ENCODE results near the gene PTPN20. TPM values are rescaled to one million over a fixed set of nuclear protein-coding genes. Genes with fewer than 3 reads are reported as not detected.

Gene PTPN20
- total RNA-seq, 1 donor from 2014 or later, result 0.13 TPM

DNA sequence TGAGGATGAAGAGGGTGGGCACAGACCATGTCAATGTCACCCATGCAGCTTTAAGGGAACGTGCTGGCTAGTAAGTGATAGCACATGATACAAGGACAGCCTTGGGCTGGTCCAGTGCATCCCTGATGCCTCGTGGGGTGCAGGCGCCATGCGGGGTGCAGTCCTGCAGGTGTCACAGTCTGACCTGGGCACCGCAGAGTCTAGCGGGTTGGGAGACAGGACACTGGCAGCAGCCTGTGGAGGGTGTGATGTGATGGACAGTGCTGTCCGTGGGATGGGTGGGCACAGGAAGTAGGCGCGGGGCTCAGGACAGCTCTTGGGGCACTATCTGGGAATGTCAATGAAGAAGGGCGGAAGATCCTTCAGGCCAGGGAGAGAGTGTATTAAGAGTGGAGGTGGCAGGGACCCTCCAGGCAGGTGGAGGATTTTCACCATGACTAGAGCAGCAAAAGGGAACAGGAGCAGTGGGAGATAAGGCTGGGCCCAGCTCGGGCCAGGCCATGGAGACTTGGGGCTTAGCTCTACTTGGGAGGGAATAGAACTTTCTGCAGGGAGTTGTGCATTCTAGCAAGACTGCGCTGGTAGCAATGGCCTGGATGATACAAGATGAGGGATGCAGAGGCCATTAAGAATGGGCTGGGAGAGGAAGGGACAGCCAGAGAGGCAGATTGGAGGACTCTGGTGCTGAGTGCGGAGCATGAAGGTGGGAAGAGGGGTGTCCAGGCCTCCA is 122.5 kb downstream of the PTPN20 start:
- no peak for DNase-seq (ENCODE audit: low read depth in 2 of 2)

DNA sequence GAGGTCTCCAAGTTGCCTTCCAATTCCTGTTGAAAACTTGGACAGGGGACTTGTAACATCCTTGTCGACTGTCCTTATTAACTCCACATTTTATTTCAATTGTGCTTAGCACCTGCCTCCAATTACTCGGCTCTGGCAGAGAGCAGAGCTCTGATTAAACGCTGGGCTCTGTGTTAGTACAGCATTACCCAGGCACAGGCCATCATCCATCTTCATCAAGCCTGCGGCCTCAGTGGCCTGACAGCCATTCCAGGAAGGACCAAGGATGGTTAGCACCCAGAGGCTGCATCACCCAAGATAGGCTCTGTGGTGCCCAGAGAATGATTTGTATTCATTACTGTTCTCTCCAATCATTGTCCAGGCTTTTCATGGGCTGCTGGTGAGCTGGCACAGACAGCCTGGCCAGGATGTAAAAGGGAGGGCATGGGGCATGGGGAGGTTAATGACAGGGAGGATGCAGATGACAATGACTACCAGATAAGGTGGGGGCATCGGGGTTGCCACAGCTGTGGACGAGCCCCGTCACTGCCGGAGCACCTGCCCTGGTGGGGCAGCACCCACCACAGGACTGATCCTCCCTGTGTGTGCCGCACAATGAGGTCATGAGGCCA is 123.3 kb downstream of the PTPN20 start:
- no peak for DNase-seq (ENCODE audit: low read depth in 2 of 2)

DNA sequence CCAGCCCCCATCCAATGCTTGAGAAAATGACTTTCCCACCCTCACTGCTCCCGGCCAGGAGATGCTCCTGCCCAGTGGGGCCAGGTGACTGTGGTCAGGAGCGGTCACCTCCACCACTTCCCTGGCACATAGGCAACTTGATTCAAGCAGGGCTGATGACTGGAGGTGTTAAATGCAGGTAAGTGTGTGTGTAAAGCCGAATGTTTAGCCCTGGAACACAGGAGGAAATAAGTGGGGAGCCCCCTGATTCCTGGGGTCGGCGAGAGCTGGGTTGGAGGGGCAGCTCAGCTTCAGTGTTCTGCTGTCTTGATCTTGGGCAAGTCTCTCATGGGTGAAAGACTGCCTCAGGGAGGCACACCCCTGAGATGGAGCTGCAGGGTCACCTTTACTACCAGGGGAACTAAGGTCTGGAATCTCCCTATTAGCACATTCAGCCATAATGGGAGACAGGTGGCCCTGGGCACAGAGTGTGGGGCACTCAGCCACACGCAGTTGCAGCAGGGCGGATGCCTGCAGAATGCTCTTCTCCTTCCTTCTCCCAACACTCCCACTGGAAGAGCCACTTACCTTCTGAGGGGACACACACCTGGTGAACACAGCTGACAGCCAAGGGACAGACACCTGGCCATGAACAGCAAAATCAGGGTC is 124.1 kb downstream of the PTPN20 start:
- DNase-seq (ENCODE audit: low read depth in 2 of 2), result no peak

DNA sequence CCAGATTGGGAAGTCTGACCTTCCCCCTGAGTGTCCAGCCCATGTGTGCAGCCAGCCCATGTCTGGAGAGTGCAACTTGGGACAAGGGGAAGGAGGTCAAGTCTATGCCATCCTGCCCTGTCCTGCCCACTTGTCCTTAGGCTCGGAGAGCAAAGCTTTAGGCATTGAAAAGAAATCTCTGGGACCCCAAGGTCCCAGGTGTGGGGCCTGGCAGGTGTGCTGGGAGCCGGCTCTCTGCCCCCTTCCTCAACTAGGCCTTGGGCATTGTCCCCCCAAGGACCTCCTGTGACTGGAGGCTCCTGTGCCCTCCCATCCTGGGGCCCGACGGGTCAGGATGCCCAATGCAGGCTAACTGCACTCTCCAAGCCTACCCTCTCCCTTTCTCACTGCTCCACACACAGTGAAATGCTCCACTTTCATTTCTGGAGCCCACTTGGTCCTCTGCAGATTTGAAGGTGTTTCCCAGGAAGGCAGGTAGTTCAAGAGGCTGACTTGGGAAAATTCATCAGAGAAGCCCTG is 124.7 kb downstream of the PTPN20 start:
- no peak for DNase-seq (ENCODE audit: low read depth in 2 of 2)

DNA sequence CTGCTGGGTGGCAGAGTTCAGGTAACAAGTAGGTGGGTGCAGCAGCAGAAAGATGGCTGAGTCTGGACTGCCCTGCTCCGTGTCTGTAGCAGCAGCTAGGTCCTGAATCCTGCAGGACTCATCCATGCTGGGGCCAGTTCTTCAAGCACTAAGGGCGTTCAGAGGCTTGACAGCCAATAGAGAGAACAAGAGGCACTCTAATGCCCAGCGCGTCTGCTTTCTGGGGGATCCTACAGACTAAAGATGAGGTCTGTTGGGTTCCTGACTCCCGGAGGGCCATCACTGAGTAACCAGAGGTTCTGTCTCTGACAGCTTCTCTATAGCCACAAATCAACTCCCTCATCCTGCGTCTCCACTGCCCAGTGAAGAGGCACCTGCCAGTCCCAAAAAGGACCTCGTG is 125.5 kb downstream of the PTPN20 start:
- DNase-seq (ENCODE audit: low read depth in 2 of 2), result no peak

DNA sequence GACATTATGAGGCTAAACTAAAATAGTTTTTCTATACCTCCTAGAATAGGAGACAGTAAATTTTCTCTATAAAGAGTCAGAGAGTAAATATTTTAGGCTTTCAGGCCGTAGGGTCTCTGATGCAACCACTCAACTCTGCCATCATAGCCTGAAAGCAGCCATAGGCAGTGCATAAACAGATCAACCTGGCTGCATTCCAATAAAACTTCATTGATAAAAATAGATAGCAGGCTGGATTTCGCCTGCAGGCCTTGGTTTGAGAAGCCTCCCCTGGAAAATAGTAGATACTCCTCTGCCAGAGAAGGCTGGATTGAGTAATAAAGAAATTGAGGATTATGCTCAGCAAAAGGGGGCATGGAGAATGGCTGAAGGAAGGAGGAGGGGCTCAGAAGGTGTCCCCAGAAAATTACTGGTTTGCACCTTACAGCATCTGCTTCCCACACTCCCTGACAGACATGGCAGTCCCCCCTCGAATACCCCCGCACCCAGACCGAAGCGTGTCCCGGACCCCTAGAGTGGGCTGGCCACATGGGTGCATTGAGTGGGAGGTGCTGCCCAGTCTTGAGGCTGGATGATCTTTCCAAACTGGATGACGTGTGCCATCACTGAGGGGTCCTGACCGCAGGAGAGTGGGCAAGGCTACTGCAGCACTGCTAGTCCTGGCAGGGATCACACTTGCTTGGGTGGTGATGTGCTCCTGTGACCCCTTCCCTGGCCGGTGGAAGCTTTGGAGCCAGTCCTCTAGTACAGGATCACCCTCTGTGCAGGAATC is 126.6 kb downstream of the PTPN20 start:
- DNase-seq (ENCODE audit: low read depth in 2 of 2), result no peak

DNA sequence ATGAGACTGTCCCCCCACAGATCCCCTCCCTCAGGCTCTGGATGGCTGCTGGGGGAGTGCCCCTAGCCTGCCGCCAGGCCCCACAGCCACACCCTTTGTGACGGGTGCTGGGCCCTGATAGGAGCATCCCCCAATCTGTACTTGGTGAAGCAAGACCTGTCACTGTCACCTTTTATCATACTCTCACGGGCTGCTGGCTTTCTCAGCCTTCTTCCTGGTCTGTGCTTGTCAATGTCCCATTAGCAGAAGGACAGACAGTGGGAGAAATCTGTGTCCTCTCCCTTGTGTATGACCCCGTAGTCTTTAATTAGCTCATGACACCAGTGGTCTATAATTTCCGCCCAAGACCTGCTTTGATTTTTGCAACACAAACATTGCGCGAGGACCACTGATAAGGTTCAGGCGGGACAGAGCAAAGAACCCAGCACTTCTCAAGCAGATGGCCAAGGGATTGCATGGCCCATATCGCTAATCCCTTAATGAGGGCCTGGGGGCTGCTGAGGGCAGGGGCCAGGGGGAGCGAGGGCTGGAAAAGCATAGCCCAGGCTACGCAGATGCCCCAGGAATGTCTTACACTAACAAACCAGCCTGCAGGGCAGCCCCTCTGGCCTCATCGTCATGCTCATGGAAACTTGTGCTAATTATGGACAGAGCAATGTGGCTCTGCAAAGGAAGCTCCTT is 127.8 kb downstream of the PTPN20 start:
- no peak for DNase-seq (ENCODE audit: low read depth in 2 of 2)

DNA sequence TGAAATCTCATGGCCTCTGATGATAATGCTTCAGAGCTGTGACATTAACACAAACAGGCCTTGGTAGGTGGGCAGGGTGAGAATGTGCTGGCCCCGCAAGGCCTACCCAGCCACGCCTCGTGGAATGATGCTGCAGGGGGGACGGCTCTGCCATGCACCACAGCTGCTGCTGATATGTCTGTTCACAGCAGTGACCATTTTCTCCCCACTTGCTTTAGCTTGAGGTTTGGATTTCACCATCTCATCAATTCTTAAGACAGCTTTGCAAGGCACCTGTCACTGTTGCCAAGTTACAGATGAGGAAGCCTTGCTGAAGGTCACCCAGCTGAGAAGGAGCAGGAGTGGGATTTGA is 128.3 kb downstream of the PTPN20 start:
- DNase-seq (ENCODE audit: low read depth in 2 of 2), result no peak

DNA sequence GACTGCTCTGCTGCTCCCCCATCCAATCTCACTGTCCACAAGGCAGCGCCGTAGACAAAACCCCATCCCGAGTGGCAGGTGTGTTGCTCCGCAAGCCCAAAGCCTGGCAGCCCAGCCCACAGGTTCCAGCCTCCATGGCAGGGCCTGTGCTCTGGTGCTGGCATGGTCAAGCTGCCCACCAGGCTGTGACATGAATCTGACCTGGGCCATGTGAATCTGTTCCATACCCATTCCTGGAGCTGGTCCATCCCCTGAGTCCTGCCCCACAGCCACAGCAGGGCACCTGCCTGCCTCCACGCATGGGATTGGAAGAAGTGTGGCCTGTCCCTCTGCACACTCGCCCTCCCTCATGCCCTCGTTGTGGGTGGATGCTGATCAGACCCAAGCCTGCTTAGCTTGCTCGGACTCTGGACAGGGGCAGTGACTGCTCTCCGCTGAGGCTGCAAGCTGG is 128.8 kb downstream of the PTPN20 start:
- DNase-seq (ENCODE audit: low read depth in 2 of 2), result no peak

DNA sequence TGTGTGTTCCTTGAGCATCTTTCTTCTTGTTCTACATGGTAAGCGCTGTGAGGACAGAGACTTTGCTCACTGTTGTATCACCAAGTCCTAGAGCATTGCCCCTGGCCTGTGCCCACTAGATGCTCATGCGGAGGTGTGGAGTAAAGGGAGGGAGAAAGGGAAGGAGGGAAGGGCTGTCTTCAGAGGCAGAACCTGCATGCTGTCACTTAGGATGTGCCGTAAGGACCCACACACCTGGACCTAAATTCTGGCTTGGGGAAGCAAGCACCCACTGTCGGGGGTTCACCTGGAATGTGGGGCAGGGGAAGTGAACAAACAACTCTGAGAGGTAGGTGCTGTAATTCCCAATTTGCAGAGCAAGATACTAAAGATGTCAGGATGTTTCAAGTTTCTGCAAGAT is 129.5 kb downstream of the PTPN20 start:
- DNase-seq (ENCODE audit: low read depth in 2 of 2), result no peak

DNA sequence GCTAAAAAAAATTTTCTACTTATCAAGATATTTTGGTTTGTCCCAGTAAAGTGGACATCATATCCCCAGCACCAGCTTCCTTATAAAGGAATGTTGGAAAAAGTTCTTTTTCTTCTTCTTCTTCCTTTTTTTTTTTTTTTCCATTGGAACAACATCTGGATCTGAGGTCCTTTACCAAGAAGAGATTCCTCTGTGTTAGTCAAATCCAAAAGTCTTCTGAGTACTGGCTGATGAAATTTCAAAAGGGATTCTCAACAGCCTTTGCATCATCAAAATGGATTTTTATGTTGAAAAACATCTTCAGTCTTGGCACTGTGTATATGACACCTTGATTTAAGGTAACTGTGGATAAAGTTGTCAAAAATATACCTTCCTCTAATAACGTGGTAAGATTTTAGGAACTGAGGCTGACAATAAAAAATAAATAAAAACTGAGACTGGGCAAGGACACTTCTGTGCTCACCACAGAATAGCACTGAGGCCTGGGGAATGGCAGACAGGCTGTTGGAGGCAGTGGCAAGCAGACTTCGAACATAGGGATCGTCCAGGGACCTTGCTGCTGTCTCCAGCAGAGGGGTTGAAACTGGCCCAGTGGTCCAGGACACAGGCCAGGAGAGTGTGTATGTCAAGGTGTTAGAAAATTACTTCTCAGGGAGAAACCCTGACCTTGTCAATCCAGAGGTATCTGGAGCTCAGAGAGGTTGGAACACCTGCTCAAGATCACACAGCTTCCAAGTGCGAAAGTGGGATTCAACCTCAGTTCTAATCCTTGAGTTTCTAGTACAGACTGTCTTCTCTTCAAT is 130.4 kb downstream of the PTPN20 start:
- DNase-seq (ENCODE audit: low read depth in 2 of 2), result no peak

DNA sequence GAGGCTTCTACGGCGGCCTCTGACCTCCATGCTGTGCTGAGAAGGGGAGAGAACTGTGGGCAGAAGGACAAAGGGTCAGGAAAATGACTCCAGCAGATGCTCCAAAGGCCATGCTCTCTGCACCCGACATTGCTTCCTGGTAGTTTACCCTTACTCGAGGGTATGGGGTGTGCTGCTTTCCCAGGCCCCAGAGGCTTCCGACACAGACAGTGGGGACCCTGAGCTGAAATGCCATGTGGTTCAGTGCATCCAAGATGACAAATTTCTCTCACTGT is 130.9 kb downstream of the PTPN20 start:
- DNase-seq (ENCODE audit: low read depth in 2 of 2), result no peak

DNA sequence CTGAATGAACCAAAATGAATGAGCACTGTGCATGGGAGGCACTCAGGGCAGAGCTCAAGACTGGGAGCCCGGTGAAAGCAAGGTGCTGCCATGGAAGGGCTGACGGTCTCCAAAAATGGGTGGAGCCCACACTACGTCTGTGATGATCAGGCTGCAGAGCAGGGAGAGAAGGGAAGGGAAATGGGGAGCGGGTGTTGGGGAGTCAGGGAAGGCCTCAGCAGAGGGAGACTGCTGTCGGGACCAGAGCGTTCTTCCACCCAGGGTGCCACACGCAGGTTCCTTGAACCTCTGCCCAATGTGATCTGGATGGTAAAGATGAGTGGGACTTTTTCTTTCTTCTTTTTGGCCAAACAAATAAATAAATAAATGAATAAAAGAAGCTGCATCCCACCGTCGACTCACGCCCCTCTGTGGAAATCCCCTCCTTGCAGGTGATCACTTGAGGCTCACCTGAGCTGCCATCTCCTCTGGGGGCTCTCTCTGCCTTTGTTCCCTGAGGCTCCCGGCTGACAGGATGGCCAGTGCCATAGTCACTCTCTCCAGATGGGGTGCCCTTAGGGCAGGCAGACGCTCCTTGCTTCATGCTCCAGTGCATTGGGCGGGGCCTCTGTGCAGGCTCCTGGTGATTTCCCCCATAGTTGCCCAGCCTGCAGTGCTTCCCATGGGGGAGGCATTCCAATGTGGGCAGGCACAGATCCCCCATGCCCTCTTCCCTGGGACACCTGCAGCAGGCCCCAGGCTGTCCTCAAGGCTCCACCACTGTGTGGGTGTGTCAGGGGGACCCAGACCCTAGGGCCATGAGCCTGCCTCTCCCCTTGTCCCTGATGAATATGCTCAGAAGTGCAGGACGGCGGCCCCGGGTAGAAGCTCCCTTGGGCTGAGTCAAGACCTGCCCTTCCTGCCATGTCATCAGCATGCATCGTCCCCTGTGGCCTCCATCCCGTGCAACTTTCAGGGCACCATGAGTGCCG is 131.8 kb downstream of the PTPN20 start:
- DNase-seq (ENCODE audit: low read depth in 2 of 2), result no peak

DNA sequence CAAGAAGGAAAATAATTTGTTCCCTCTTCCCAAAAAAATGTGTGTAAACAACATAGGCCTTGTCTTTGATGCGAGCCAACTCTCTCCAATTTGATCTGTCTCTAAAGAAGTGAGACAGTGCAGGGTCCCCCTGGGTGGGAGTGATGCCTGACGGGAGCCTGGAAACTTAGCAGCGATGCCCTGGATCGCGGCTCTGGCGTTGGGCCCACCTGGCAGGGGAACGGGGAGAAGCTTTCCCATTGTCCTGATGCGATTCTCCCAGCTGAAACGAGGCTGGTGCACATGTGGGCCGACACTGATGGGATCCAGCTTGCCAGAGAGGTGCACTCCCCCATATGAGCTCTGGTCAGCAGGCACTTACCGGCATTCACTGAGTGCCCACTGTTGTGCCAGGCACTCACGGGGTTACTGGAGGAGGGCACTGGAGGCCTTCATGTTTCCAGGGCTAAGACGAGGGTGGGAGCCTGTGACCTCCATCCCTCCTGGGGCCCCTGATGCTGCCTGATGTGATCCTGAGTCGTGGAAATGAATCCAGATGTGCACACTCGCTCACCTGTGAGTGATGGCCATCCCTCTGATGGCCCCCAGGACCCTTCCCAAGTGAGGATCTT is 132.8 kb downstream of the PTPN20 start:
- DNase-seq (ENCODE audit: low read depth in 2 of 2), result no peak

DNA sequence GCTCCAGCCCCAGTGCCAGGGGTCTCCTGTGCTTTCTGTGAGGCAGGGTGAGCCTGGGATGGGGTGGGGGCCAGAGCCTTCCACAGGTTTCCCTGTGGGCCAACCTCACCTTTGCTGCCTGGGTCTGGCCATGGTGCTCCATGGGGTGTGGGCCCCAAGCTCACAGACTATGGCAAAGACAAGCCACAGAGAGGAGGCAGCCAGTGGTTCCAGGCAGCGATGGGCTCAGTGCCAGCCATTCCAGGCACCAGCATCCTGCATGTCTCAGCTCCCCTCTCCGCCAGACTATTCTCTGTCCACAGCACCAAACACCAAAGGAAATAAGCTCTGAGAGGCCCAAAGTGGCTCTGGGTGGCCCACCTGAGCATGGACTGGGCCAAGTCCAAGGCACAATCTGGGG is 133.5 kb downstream of the PTPN20 start:
- no peak for DNase-seq (ENCODE audit: low read depth in 2 of 2)

DNA sequence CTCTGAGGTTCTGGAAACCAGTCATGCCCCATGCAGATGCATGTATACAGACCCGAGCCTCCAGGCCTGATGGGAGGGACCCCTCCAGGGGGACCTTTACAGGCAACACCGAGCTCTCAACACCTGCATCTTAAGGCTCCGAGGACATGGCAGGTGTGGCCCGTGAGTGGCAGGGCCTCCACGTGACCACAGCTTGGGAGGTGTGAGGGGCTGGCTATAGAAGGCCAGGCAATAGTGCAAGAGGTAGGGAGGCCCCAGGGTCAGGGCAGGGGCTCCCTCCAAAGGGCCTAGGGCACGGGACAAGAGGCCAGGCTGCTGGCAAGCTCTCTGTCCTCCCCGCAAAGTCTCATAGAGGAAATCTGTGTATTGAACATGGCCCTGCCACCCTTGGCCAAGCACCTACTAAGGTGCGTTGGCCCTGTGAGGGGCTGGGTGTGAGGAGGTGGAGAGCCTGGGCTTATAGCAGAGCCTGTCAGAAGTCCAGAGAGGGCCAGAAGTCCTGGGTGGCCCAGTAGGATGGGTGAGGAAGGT is 134.2 kb downstream of the PTPN20 start:
- DNase-seq (ENCODE audit: low read depth in 2 of 2), result no peak

DNA sequence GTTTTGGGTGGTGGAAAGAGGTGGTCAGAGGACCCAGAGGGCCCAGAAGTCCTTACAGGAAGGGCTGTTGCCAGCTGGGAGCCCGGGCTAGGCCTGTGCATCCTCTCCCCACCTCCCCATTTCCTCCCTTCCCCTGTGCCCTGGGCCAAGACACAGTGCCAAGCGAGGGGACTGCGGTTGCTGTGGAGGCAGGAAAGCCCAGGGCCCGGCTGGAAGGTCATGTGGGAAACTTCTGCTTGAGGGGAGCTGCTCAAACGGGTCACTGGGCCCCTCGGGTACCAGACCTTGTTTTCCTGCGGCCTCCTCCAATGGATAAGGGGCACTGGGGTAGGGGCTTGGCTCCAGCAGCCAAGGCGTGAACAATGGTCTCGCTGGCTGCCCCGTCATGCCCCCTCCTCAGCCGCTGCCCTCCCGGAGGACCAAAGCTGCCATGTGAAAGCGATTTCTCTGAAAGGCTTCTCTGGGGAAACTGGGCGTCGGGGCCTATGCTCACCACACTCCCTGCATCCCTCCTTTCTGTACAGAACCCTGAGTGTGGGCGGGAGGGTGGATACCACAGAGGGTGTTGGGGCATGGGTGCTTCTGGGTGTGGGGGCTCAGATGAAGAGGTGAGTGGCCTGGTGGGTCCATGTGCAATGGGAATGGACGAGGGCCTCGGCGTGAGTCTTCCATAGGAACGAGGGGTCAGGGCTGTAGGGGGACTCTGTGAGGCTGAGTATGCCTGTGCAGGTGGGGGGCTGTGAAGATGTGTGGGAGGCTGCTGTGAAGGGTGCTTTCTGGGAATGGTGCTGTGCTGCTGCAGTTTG is 135.3 kb downstream of the PTPN20 start:
- no peak for DNase-seq (ENCODE audit: low read depth in 2 of 2)

DNA sequence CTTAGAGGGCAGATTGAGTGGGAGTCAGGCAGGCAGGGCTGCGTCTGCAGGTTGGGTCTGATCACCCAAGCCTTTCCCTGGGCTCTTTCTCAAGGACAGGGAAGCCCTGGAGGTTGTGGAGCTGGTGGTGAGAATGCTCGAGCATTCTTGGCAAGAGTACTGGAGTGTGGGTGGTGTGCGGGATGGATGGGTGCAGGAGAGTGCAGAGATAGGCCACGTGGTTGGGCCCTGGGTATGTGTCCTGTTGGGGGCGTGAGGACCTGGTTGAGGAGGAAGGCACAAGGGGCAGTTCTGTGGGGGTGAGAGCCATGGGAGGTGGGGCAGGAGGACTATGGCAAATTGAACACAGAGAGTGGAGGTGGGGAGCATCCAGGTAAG is 135.9 kb downstream of the PTPN20 start:
- DNase-seq (ENCODE audit: low read depth in 2 of 2), result no peak
